ENCODE data around the gene RIPOR3. TPM values are rescaled to one million over a fixed set of nuclear protein-coding genes. Genes with fewer than 3 reads are reported as not detected.

The RIPOR3 gene
- total and polyA plus RNA-seq, 9 of the 15 experiments (the other 6 are each of a cell fraction or from before 2014, with no cell fraction given): 3.3 to 62.7 (median 21.4) TPM

DNA sequence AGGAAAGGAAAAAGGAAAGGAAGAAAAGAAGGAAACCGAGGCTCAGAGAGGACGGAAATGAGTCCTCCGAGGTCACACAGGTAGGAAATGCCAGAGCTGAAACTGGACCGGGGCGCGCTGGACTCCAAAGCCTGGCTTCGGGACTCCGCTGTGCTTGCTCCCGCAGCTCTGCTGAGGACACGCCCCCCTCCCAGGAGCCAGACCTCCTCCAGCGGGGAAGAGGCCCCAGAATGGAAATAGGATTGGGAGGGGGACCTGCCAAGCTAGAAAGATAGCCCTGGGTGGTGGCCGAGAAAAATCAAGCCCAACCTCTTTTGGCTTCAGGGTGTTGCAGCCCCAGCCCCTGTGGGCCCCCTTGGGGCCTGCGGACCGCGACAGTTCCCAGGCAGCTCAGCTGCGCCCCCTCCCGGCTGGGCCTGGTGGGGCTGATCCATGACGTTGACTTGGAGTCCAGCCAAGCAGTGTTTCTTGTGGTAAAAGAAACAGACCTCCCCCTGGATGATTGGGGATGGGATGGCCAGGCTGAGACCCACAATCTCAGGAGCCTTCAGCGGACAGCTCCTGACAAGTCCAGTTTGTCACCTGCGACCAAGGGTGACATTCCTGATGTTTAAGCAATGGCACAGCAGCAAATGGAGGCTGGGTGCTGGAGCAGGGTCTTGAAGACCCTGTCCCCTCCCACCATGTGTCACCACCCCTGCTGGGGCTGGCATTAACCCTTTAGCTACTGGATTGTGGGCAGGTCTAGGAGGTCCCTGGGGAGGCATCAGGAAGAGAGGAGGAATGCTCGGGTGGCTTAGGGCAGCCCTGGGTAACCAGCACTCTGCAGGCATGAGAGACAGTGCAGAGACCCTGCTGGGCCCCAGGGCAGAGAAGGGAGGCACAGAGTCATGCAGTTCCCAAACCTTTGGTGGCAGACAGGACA lies 55.4 kb downstream of the RIPOR3 start (continued):
- TF ChIP-seq MGA (IDR thresholded peaks at IDR 0.05): no peak
- peak in 1 of 3 experiments; percentile 38 for TF ChIP-seq YY1 (IDR thresholded peaks at IDR 0.05; ENCODE audit: borderline replicate concordance in 1 of 3, control insufficient read depth in 1 of 3, extremely low read depth in 1 of 3, insufficient read depth in 3 of 3, insufficient read length in 1 of 3, insufficient replicate concordance in 2 of 3, low read depth in 1 of 3, low read length in 2 of 3)
- TF ChIP-seq, protein P1, sequence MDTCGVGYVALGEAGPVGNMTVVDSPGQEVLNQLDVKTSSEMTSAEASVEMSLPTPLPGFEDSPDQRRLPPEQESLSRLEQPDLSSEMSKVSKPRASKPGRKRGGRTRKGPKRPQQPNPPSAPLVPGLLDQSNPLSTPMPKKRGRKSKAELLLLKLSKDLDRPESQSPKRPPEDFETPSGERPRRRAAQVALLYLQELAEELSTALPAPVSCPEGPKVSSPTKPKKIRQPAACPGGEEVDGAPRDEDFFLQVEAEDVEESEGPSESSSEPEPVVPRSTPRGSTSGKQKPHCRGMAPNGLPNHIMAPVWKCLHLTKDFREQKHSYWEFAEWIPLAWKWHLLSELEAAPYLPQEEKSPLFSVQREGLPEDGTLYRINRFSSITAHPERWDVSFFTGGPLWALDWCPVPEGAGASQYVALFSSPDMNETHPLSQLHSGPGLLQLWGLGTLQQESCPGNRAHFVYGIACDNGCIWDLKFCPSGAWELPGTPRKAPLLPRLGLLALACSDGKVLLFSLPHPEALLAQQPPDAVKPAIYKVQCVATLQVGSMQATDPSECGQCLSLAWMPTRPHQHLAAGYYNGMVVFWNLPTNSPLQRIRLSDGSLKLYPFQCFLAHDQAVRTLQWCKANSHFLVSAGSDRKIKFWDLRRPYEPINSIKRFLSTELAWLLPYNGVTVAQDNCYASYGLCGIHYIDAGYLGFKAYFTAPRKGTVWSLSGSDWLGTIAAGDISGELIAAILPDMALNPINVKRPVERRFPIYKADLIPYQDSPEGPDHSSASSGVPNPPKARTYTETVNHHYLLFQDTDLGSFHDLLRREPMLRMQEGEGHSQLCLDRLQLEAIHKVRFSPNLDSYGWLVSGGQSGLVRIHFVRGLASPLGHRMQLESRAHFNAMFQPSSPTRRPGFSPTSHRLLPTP (IDR thresholded peaks at IDR 0.05; ENCODE audit: borderline replicate concordance, extremely low read depth, insufficient read length): no peak
- no peak for TF ChIP-seq IRF9 (tag; IDR thresholded peaks at IDR 0.05)
- TF ChIP-seq, protein P2, sequence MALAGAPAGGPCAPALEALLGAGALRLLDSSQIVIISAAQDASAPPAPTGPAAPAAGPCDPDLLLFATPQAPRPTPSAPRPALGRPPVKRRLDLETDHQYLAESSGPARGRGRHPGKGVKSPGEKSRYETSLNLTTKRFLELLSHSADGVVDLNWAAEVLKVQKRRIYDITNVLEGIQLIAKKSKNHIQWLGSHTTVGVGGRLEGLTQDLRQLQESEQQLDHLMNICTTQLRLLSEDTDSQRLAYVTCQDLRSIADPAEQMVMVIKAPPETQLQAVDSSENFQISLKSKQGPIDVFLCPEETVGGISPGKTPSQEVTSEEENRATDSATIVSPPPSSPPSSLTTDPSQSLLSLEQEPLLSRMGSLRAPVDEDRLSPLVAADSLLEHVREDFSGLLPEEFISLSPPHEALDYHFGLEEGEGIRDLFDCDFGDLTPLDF (CRISPR knock-in tag; IDR thresholded peaks at IDR 0.05): peak; percentile 59; the same call in 1 of the 2 replicates

All from K562 (cell line).